Activated T-cell treated with anti-CD3 and anti-CD28 coated beads for 4 hours (primary cell): Measurements from ENCODE around the gene TMEM254.
"Not testable (repeated sequence)": the region's sequence is repeated elsewhere in the genome, so short reads cannot be mapped to it uniquely, and the experiment has no call there.

Source experiments
- DNase-seq: peaks from one replicate; pipeline ENCODE4 v3.0.0-alpha.2; 2020

Gene TMEM254

DNA sequence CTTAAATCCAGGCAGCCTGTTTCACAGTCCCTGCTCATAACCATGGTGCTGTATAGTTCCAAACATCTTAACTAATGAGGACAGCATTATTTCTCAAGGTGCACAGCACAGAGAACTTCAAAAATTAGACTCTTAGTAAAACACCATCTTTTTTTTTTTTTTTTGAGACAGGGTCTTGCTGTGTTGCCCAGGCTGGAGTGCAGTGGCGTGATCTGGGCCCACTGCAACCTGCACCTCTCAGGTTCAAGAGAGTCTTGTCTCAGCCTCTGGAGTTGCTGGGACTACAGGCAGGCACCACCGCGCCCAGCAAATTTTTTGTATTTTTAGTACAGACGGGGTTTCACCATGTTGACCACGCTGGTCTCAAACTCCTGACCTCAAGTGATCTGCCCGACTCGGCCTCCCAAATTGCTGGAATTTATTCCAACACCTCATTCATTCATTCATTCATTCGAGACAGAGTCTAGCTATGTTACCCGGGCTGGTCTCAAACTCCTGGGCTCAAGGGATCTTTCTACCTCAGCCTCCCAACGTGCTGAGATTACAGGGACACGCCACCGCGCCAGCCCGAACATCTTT lies 507 bp upstream of the TMEM254 start:
- DNase-seq = no peak

DNA sequence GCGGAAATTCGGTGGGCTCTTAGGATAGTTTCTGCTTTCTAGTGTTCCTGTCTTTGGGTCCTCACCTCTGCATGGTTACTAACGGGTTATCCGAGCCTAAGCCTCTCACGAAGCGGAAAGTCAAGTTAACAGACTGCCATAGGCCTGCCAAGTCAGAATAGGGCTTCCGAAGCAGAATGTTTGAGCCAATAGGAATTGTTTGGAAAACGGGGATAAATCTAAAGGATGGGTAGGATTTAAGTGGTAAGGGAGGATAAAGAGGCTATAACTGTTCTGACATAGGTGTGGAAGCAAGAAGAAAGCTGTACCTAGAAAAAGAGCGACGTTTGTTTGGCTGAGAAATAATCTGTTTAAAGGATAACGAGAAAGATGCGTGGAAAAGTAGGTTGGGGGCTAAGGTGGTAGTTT lies 851 bp downstream of the TMEM254 start:
- no peak for DNase-seq

DNA sequence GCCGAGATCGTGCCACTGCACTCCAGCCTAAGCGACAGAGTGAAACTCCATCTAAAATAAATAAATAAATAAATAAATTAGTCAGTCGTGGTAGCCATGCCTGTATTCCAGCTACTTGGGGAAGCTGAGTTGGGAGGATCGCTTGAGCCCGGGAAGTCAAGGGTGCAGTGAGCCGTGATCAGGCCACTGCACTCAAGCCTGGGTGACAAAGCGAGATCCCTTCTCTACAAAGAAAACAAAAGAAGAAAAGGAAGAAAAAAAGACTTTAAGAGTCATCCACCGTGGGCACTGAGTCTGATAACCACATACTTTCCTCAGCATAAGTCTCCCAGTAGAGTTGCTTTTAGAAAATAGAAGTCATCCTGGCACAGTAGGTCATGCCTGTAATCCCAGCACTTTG lies 2.6 kb downstream of the TMEM254 start:
- no peak for DNase-seq

DNA sequence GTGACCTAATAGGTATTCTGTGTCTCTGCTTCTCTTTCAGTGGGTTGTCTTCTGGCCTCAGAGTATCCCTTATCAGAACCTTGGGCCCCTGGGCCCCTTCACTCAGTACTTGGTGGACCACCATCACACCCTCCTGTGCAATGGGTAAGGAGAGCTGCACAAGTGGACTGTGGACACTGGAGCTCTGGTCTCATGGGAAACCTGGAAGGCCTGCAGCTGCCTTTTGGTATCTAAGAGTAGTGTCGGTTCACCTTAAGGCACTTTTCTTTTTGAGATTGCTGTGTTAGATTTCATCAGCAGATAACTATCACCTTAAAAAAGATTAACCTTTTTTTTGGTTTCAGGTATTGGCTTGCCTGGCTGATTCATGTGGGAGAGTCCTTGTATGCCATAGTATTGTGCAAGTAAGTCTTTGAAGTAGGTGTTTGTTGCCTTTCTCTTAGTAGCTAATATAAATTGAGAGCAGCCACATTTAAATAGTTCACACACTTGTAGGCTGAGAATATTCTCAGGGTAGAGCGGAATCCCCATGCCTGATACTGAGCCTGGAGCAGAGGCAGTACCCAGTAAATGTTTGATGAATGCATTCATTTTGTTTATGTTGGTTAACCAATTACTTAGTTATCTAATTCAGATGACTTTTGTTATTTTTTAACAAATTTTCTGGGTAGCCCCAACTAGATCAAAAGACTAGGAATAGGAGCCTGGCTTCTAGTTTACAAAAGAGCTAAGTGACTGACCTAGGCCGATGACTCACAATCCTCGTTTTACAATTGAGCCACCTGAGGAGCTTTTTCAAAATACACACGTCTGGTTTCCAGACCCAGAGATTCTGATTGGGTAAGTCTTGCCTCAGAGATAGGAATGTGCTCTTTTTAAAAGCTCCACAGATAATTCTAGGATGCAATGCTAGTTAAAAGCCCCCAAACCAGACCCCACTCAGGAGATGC lies 3.6 kb downstream of the TMEM254 start:
- no peak for DNase-seq

DNA sequence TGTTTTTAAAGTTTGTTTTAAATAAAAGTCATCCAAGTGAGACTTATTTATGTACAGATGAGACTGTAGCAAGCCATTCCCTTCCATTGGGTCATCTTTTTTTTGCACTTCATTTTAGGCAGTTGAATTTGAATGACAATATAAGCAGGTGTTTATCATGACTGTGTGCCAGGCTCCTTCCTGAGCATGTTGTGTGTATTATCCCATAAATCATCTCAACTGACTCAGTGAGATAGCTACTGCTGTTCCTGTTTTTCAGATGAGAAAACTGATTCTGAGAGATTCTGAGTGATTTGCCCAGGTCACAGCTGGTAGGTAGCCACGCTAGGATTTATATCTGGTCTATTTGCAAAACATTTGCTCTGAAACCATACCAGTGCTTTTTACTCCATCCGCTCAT lies 11.7 kb downstream of the TMEM254 start:
- DNase-seq = no peak

DNA sequence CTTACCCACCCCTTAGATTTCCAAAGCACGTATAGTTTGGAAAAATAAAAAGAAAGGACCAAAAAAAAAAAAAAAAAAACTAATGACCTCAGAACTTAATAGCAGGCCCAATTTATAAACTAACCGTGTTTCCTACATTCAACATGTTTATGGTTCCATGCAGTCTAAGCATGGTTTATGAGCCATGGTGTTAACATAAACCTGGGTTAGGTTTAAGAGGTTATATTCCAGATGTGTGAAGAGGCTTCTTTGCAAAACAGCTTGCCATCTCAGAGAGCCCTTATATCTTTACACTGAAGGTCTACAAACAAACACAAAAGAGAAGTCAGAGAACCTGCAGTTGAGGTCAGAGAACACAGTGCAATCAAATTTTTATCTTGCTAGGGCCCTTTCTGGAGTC lies 15.8 kb downstream of the TMEM254 start:
- no peak for DNase-seq

DNA sequence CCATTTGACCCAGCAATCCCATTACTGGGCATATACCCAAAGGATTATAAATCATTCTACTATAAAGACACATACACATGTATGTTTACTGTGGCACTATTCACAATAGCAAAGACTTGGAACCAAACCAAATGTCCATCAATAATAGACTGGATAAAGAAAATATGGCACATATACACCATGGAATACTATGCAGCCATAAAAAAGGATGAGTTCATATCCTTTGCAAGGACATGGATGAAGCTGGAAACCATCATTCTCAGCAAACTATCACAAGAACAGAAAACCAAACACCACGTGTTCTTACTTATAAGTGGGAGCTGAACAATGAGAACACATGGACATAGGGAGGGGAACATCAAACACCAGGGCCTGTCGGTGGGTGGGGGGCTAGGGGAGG lies 19.8 kb downstream of the TMEM254 start:
- not testable (repeated sequence) for DNase-seq

DNA sequence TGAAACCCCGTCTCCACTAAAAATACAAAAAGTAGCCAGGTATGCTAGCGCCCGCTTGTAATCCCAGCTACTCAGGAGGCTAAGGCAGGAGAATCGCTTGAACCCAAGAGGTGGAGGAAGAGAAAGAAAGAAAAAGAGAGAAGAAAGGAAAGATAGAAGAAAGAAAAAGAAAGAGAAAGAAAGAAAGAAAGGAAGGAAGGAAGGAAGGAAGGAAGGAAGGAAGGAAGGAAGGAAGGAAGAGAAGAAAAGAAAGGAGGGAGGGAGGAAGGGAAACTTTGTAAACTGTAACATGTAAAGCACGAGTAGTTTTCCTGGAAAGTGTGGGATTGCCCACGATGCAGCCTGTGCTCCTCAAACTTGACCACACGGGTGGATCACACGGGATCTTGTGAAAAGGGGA lies 20.8 kb downstream of the TMEM254 start:
- DNase-seq = not testable (repeated sequence)

DNA sequence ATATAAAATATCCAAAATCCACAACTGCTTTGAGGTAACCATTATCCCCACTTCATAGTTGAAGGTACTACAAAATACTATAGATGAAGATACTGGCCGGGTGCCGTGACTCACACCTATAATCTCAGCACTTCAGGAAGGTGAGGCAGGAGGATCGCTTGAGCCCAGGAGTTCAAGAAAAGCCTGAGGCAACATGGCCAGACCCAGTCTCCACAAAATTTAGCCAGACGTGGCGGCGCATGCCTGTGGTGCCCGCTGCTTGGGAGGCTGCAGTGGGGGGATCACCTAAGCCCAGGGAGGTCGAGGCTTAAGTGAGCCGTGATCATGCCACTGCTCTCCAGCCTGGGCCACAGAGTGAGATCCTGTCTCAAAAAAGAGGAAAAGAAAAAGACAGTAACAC lies 21.7 kb downstream of the TMEM254 start:
- DNase-seq = no peak

DNA sequence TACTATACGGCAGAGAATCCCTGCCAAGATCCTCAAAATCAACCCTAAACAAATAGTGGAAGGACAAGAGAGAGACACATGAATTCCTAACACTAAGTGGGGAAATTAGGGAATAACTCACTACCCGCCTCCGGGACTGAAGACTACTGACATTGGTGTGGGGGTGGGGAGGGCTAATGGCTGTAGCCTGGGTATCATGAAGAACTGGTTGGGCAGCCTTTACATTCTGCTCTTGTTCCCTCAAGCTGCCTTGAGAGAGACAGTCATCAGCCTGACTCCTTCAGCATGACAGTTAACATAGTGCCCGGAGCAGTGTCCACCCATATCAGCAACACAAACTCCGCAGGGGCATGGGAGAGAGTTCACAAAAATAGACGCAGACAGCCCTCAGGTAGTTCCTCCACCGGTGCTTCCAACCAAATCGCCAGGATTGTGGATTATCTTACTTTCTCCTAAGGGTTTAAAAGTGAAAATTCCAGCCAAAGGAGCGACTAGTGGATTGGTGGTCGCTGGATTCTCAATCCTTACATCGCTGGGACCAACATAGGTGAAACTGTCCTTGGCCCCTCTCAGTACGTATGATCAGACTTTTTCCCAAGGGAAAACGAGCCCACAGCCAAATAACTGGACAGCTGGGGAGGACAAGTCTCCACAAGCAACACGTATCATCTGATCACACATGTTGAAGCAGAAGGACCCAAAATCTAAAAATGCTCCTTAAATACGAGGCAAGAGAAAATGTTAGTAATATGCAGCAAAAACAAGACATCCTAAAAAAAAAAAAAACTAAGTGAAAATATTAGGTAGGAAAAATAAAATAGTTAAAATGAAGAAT lies 22.6 kb downstream of the TMEM254 start:
- DNase-seq = no peak

DNA sequence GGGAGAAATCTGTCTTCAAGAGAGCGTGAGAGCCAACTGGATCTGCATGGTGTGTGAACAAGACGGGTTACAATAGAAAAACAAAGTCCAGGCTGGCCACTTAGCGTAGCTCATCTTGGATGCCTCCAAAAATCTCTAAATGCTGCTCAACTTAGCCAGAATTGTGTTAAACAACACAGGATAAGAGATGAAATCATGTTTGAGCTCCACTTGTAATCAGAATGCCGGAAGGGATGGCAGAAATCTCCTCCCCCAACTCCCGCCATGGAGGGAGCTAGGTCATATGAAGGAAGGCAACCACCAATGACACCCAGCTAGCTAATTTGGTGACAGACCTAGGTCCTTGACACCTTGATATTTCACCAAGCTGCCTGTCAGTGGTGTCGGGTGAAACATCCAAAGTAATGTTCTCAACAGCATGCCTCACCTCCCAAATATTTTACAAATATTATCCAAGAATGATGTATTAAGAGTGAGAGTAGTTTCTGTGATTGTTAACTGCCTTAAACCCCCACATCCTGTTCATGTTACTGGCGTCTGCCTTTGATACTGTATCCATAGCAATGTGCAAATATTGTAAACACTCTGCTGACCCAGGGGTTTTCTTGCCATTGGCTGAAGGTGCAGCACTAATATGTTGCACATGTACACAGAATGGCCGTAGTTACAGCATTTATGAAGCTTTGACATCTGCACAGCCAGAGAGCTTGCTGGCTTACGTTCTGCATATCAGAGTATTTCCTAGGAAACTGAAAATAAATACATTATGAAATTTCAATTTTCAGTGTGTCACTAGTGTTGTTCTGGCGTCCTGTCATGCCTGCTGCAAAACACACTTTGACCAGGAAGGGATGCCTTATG lies 25.8 kb downstream of the TMEM254 start:
- DNase-seq = no peak

DNA sequence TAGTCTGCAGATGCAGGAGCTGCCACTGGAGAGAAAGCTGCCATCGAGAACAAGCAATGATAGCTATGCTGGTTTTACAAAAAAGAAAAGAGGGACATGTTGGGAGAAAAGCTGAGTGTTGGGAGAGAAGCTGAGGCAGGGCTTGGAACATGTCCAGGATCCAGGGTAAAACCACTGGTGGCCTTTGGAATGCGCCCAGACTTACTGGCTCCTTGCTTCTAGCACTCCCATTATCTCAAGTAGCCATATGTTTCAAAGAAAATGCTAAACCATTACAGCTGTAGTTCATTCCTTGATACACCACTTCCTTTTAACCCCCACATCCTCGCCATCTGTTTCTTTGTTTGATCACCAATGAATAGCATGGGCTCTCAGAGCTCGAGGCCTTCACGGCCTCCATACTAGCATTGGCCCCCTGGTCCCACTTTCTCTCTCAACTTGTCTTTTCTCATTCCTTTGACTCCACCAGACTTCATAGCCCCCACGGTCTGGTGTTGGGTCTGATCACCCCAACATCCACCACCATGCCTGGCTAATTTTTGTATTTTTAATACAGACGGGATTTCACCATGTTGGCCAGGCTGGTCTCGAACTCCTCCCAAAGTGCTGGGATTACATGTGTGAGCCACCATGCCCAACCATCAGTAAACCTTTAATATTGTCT lies 30.2 kb downstream of the TMEM254 start:
- no peak for DNase-seq

DNA sequence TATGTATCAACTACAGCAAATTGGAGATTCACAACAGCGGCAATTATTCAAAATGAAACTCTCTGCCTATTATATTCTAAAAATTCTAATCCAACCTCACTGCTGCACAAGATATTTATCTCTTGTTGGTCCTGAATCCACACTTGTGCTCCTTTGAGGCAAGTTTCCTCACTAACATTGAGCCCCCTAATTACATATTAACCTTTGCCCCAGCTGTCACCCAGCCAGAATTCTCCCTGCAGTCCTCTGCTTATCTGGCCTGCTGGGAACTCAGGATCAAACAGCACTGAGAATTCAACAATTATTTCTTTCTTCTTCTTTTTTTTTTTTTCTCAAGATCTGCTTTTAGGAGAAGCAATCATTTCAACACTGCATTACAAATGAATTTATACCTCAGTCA lies 32.5 kb downstream of the TMEM254 start:
- no peak for DNase-seq

DNA sequence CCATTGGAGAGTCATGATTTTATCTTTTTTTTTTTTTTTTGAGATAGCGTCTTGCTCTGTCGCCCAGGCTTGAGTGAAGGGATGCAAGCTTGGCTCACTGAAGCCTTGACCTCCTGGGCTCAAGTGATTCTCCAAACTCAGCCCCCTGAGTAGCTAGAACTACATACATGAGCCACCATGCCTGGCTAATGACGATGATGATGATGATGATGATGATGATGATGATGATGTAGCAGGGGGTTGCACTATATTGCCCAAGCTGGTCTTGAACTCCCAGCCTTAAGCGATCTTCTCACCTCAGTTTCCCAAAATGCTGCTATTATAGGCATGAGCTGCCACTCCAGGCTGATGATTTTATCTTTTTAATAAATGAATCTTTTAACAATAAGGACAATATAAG lies 40.2 kb downstream of the TMEM254 start:
- no peak for DNase-seq

DNA sequence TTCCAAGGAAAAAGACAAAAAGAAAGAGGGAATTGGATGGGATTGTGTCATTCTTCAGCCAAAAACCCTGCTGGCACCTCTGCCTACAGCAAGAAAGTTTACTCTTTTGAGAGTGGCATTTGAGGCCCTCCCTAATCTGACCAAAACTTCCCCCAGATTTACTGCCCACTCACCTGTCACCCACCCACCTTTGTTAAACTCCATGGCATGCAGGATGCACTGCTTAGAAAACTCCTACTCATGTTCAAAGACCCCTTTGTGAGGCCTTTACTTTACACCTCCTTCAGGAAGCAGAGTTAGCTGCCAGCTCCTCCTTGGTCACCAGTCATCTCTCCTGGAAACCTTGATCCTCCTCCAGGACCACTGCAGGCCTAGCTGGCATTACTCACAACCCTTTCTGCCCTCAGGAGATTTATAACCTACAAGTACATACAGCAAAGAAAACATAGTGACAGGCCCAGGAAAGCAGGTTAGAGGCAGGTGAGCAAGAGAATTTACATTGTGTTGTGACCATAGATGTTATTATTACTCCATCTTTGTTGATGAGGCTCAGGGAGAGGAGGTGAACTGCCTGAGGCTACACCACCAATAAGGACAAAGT lies 43.7 kb downstream of the TMEM254 start:
- no peak for DNase-seq

DNA sequence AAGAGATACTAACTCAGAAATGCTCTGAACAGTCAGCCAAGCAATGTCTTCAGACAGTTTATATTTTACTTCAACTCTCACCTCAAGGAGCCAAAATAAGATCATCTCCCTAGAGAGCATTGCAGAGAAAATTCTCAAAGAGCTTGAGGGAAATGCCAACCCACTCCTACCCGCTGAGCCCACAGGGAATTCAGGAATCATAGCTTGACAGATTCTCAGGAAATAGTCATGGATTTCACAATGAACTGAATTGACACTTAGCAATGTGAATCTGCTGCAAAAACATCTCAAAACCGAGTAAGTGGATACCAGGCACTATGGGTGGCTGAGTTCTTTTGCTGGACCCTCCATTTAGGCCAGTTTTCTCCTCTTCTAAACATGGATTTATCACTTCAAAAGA lies 44.3 kb downstream of the TMEM254 start:
- no peak for DNase-seq

DNA sequence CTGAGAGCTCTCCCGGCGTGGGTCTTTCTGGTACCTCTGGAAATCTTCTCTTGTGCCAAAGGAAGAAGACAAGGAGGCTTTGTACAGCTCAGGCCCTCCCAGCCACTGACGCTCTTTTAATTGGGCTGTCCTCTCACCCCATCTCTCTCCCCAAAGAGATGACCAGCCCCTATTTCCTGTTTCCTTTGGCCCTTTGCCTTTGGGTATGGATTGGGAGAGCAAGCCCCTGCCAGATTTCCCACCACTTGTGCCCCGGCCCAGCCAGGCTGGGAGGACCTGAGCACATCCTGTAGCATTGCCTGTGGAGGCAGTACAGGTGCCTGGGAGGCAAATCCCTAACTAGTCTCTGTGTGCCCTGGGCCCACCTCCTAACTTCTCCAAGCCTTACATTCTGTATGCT lies 48.4 kb downstream of the TMEM254 start:
- no peak for DNase-seq

DNA sequence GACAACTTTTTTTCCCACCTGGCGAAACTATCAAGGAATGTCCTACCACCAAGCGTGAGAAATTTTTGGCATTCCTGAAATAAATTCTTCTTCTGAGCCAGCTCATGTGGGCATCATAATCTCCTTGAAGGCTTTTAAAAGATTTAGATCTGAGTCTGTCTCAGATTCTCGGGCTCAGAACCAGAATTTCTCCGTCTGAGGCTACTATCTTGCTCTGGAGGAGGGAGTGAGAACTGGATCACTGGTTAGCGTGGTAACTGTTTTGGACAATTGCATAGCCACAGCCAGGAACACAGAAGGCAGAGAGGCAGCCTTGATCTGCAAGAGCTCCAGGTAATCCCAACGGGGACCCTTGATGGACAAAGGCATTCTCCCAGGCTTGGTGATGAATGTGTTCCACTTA lies 53.0 kb downstream of the TMEM254 start:
- no peak for DNase-seq

DNA sequence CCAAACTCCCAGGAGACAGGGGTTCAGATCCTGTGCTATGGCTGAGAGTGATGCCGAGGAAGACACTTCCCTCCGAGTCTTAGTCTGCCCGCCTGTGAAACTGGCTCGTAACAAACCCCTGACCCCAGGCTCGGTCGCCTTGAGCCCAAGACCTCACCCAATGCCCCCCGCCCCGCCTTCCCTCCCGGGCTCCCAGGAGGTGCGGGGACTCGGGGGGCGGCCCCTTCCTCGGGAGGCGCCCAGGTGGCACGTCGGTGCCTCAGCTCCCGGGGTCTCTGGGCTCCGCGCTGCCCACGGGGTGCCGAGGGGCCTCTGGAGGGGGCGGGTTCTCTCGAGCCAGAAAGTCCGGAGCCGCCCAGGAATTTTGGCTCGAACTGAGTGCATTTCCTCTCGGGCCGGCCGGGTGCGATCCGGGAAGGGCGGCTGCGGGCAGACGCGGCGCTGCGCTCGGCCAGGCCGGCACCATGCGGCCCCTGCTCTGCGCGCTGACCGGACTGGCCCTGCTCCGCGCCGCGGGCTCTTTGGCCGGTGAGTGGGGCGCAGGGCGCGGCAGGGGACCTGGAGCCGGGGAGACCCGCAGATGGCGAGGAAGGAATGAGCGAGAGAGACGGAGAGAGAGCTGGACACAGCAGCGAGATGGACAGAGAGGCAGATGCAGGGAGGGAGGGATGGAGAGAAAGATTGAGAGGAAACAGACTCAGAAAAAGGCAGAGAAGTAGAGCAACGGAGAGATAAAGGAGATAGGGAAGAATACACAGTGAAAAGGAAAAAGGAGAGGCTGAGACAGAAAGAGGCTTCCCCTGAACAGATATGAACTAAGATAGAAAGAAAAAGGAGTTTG lies 54.1 kb downstream of the TMEM254 start, which contains the start of gene PLAC9:
TSS of gene PLAC9 (plus strand) at position 432 of the 841 bp plus-strand sequence. CDS start at position 465, 33 bp downstream.
- no peak for DNase-seq

DNA sequence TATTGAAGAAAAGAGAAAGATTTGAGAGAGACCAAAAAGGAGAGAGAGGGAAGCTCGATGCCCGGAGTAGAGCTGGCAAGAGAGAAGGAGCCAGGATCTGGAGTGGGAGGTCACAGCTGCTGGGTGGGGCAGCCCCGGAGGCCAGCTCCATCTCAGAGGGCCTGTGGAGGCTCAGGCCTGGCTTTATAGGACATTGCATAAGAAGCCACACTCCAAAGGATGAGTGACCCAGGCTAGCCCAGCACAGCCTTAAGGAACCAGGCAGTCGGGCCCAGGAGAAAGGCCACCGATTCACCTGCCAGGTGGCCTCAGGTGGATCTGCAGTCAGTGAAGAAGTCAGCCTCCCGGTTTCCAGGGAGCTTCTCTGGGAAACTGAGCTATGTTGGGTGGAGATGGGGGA lies 54.7 kb downstream of the TMEM254 start:
- no peak for DNase-seq

DNA sequence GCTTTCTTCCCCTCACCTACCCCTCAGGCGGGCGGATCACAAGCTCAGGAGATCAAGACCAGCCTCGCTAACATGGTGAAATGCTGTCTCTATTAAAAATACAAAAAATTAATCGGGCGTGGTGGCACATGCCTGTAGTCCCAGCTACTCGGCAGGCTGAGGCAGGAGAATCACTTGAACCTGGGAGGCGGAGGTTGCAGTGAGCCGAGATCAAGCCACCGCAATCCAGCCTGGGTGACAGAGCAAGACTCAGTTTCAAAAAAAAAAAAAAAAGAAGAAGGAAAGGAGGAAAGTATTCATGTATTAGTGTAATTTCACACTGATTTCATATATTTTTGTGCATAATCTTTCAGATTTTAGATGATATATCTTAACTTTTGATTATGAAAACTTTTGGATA lies 55.2 kb downstream of the TMEM254 start:
- DNase-seq = not testable (repeated sequence)
